Measurements from ENCODE around the gene PALMD.
A peak's percentile ranks its signal among the peaks of the same experiment; 100 is the strongest.

DNA sequence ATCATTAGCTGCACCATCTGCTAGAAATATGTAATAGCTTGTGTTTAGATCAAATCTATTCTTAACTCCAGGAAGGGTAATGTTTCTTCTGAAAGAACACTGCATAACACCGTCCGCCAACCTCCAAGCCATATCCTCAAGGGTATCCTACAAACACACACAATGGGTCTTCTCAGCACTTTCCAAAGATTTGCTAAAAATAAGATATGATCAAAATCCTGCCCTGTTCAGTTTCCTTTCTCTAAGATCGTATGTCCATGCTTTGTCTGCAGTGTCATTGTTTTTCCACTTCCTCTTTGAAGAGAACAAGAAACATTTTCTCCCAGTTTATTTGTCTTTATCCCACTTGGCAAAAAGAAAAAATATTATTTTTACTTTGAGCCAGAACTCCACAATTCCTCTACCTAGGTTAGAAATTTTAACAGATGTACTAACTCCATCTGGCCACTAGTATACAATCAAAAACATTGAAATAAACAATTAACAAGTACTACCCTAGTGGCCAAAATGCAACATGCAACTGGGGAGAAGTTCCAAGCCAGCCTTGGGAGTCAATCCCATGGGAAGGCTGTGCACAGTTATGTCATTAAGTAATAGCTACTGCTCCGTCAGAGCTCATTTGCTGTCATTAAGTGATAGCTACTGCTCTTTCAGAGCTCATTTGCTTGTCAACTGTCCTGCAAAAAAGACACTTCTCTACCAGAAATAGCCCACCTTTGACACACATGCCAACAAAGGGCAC is 82.8 kb downstream of the PALMD start:
- TF ChIP-seq, protein P1, sequence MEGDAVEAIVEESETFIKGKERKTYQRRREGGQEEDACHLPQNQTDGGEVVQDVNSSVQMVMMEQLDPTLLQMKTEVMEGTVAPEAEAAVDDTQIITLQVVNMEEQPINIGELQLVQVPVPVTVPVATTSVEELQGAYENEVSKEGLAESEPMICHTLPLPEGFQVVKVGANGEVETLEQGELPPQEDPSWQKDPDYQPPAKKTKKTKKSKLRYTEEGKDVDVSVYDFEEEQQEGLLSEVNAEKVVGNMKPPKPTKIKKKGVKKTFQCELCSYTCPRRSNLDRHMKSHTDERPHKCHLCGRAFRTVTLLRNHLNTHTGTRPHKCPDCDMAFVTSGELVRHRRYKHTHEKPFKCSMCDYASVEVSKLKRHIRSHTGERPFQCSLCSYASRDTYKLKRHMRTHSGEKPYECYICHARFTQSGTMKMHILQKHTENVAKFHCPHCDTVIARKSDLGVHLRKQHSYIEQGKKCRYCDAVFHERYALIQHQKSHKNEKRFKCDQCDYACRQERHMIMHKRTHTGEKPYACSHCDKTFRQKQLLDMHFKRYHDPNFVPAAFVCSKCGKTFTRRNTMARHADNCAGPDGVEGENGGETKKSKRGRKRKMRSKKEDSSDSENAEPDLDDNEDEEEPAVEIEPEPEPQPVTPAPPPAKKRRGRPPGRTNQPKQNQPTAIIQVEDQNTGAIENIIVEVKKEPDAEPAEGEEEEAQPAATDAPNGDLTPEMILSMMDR (IDR thresholded peaks at IDR 0.05; ENCODE audit: low read depth, low read length, poor library complexity, severe bottlenecking), result peak; percentile 77
- TF ChIP-seq EZH2phosphoT487 (IDR thresholded peaks at IDR 0.05; ENCODE audit: borderline replicate concordance, low read length), result no peak
